Stomach smooth muscle (tissue), 2 donors: ENCODE data around the gene TSPAN18.
A peak's percentile ranks its signal among the peaks of the same experiment; 100 is the strongest.

ENCODE experiments used
- H3K27ac ChIP-seq: one replicate; pipeline ENCODE4 v1.7.0; 2013; ENCODE audit warnings: mild to moderate bottlenecking, low read length, inconsistent platforms
- H3K27me3 ChIP-seq, 2 donors: one replicate each; pipeline ENCODE4 v1.7.0; 2013; ENCODE audit warnings: low read length in 2 of 2; ENCODE audit not compliant: insufficient read depth in 2 of 2, control insufficient read depth in 1 of 2
- H3K36me3 ChIP-seq, 2 donors: one replicate each; pipeline ENCODE4 v1.7.0; 2013; ENCODE audit warnings: low read length in 2 of 2; ENCODE audit not compliant: control insufficient read depth in 2 of 2, insufficient read depth in 2 of 2
- H3K4me1 ChIP-seq: one replicate; pipeline ENCODE4 v1.7.0; 2013; ENCODE audit warnings: low read length; ENCODE audit not compliant: control insufficient read depth, insufficient read depth
- H3K4me3 ChIP-seq, 2 donors: one replicate each; pipeline ENCODE4 v1.7.0; 2013; ENCODE audit warnings: low read length in 2 of 2
- H3K9ac ChIP-seq, 2 donors: one replicate each; pipeline ENCODE4 v1.7.0; 2013; ENCODE audit warnings: low read length in 2 of 2, mild to moderate bottlenecking in 1 of 2
- H3K9me3 ChIP-seq, 2 donors: one replicate each; pipeline ENCODE4 v1.7.0; 2013; ENCODE audit warnings: low read length in 2 of 2; ENCODE audit not compliant: control insufficient read depth in 2 of 2
- donor health status: healthy.
- donor health status: Pancreatic carcinoma.

The TSPAN18 gene

GRCh38 chr11:44759743-44760476 lies 33.1 kb downstream of the TSPAN18 start:
- Histone ChIP-seq H3K4me3 (no peak overlapping the region), H3K36me3 (peaks cover 3 to 6% of the 10 kb centered on the region in 2 donors), H3K9ac (peak overlapping the region in 1 of 2 donors; percentile 29), H3K9me3 (peaks cover 0 to 4% of the 10 kb centered on the region in 2 donors), H3K4me1 (peaks cover 65% of the 10 kb centered on the region), H3K27me3 (no peaks in the 10 kb centered on the region), H3K27ac (peak overlapping the region; percentile 88)

- Histone ChIP-seq H3K27me3 (no peaks in the 10 kb centered on the region), H3K9ac (peak overlapping the region in 1 of 2 donors; percentile 29), H3K36me3 (peaks cover 3 to 8% of the 10 kb centered on the region in 2 donors), H3K27ac (peak overlapping the region; percentile 88), H3K9me3 (peaks cover 0 to 4% of the 10 kb centered on the region in 2 donors), H3K4me1 (peaks cover 64% of the 10 kb centered on the region), H3K4me3 (no peak overlapping the region)
Measured at GRCh38 chr11:44760477-44760872, 33.7 kb downstream of the TSPAN18 start.

- Histone ChIP-seq H3K27ac (peak overlapping the region; percentile 88), H3K36me3 (peaks cover 3 to 8% of the 10 kb centered on the region in 2 donors), H3K27me3 (no peaks in the 10 kb centered on the region), H3K4me1 (peaks cover 64% of the 10 kb centered on the region), H3K9me3 (peaks cover 0 to 4% of the 10 kb centered on the region in 2 donors), H3K9ac (peak overlapping the region; percentile 21 to 29), H3K4me3 (peak overlapping the region; percentile 12 to 44)
Measured at GRCh38 chr11:44760917-44761550, 34.3 kb downstream of the TSPAN18 start.

GRCh38 chr11:44761551-44761961 lies 34.8 kb downstream of the TSPAN18 start:
- peak overlapping the region; percentile 29 to 47 for H3K9ac ChIP-seq
- peaks cover 69% of the 10 kb centered on the region for H3K4me1 ChIP-seq
- peaks cover 0 to 4% of the 10 kb centered on the region in 2 donors for H3K9me3 ChIP-seq
- no peaks in the 10 kb centered on the region for H3K27me3 ChIP-seq
- peak overlapping the region; percentile 12 to 44 for H3K4me3 ChIP-seq
- H3K36me3 ChIP-seq = peaks cover 3 to 8% of the 10 kb centered on the region in 2 donors
- peak overlapping the region; percentile 88 for H3K27ac ChIP-seq

- Histone ChIP-seq H3K9me3 (peaks cover 0 to 4% of the 10 kb centered on the region in 2 donors), H3K9ac (no peak overlapping the region), H3K36me3 (peaks cover 3 to 8% of the 10 kb centered on the region in 2 donors), H3K4me1 (peaks cover 78% of the 10 kb centered on the region), H3K27ac (peak overlapping the region; percentile 98), H3K27me3 (no peaks in the 10 kb centered on the region), H3K4me3 (no peak overlapping the region)
Measured at GRCh38 chr11:44763121-44763820, 36.5 kb downstream of the TSPAN18 start.

- H3K27ac ChIP-seq = peak overlapping the region; percentile 98
Measured at GRCh38 chr11:44764583-44764982, 37.8 kb downstream of the TSPAN18 start.

GRCh38 chr11:44765026-44765595 lies 38.3 kb downstream of the TSPAN18 start:
- Histone ChIP-seq H3K4me3 (no peak overlapping the region), H3K9ac (no peak overlapping the region), H3K27ac (peak overlapping the region; percentile 98), H3K27me3 (no peaks in the 10 kb centered on the region), H3K9me3 (no peaks in the 10 kb centered on the region), H3K4me1 (peaks cover 66% of the 10 kb centered on the region), H3K36me3 (peaks cover 3 to 8% of the 10 kb centered on the region in 2 donors)

More at GRCh38 chr11:44764583-44764982, 37.8 kb downstream of the TSPAN18 start:
- Histone ChIP-seq H3K9me3 (no peaks in the 10 kb centered on the region), H3K4me1 (peaks cover 68% of the 10 kb centered on the region), H3K27me3 (no peaks in the 10 kb centered on the region), H3K4me3 (no peak overlapping the region), H3K36me3 (peaks cover 3 to 8% of the 10 kb centered on the region in 2 donors), H3K9ac (no peak overlapping the region)

GRCh38 chr11:44765676-44766075 lies 38.9 kb downstream of the TSPAN18 start:
- Histone ChIP-seq H3K9me3 (no peaks in the 10 kb centered on the region), H3K27ac (peak overlapping the region; percentile 98), H3K36me3 (peaks cover 3 to 8% of the 10 kb centered on the region in 2 donors), H3K9ac (peak overlapping the region; percentile 16 to 42), H3K4me3 (no peak overlapping the region), H3K27me3 (no peaks in the 10 kb centered on the region), H3K4me1 (peaks cover 66% of the 10 kb centered on the region)

- no peak overlapping the region for H3K4me3 ChIP-seq
- peak overlapping the region; percentile 16 to 64 for H3K9ac ChIP-seq
- H3K9me3 ChIP-seq = no peaks in the 10 kb centered on the region
- no peaks in the 10 kb centered on the region for H3K27me3 ChIP-seq
- peaks cover 63% of the 10 kb centered on the region for H3K4me1 ChIP-seq
- H3K27ac ChIP-seq = peak overlapping the region; percentile 98
- H3K36me3 ChIP-seq = peaks cover 3 to 8% of the 10 kb centered on the region in 2 donors
Measured at GRCh38 chr11:44766112-44766971, 39.6 kb downstream of the TSPAN18 start.

GRCh38 chr11:44766972-44767278 lies 40.2 kb downstream of the TSPAN18 start:
- Histone ChIP-seq H3K9ac (peak overlapping the region; percentile 7 to 64), H3K4me1 (peaks cover 57% of the 10 kb centered on the region), H3K27ac (peak overlapping the region; percentile 98), H3K9me3 (no peaks in the 10 kb centered on the region), H3K4me3 (no peak overlapping the region), H3K27me3 (no peaks in the 10 kb centered on the region), H3K36me3 (peaks cover 3 to 8% of the 10 kb centered on the region in 2 donors)
